HEK293 (cell line): Measurements from ENCODE around the gene COL7A1.
A peak's percentile ranks its signal among the peaks of the same experiment; 100 is the strongest.

ENCODE experiments used
- MYNN ChIP-seq: fragments of 450-650 bp; formaldehyde crosslinking; IDR thresholded peaks from 2 replicates; pipeline ENCODE4 v1.5.1; 2016; ENCODE audit warnings: missing biosample characterization, missing genetic modification characterization, borderline replicate concordance
- REPIN1 ChIP-seq: fragments of 450-650 bp; formaldehyde crosslinking; IDR thresholded peaks from 2 replicates; pipeline ENCODE4 v1.5.1; 2017; ENCODE audit warnings: missing biosample characterization, missing genetic modification characterization, low read depth
- ZNF133 ChIP-seq: fragments of 450-650 bp; formaldehyde crosslinking; IDR thresholded peaks from 2 replicates; pipeline ENCODE4 v1.5.1; 2016; ENCODE audit warnings: missing biosample characterization, missing genetic modification characterization
- ZNF23 ChIP-seq: fragments of 450-650 bp; formaldehyde crosslinking; IDR thresholded peaks from 2 replicates; pipeline ENCODE4 v1.5.1; 2016; ENCODE audit warnings: missing biosample characterization, missing genetic modification characterization, borderline replicate concordance
- ZNF24 ChIP-seq: fragments of 450-650 bp; formaldehyde crosslinking; IDR thresholded peaks from 2 replicates; pipeline ENCODE4 v1.5.1; 2016; ENCODE audit warnings: missing biosample characterization, missing genetic modification characterization
- ZNF658 ChIP-seq: fragments of 450-650 bp; formaldehyde crosslinking; IDR thresholded peaks from 2 replicates; pipeline ENCODE4; 2016; ENCODE audit warnings: missing biosample characterization, missing genetic modification characterization
- TF ChIP-seq, protein P1 (sequence below): fragments of 450-650 bp; formaldehyde crosslinking; IDR thresholded peaks from 2 replicates; pipeline ENCODE4 v1.5.1; 2016; ENCODE audit warnings: missing biosample characterization, missing genetic modification characterization
- TF ChIP-seq, protein P2 (sequence below): fragments of 450-650 bp; formaldehyde crosslinking; IDR thresholded peaks from 2 replicates; pipeline ENCODE4 v1.5.1; 2017; ENCODE audit warnings: missing biosample characterization, missing genetic modification characterization
- TF ChIP-seq, protein P3 (sequence below): fragments of 450-650 bp; formaldehyde crosslinking; IDR thresholded peaks from 2 replicates; pipeline ENCODE4 v1.5.1; 2016; ENCODE audit warnings: missing biosample characterization, missing genetic modification characterization

DNA sequence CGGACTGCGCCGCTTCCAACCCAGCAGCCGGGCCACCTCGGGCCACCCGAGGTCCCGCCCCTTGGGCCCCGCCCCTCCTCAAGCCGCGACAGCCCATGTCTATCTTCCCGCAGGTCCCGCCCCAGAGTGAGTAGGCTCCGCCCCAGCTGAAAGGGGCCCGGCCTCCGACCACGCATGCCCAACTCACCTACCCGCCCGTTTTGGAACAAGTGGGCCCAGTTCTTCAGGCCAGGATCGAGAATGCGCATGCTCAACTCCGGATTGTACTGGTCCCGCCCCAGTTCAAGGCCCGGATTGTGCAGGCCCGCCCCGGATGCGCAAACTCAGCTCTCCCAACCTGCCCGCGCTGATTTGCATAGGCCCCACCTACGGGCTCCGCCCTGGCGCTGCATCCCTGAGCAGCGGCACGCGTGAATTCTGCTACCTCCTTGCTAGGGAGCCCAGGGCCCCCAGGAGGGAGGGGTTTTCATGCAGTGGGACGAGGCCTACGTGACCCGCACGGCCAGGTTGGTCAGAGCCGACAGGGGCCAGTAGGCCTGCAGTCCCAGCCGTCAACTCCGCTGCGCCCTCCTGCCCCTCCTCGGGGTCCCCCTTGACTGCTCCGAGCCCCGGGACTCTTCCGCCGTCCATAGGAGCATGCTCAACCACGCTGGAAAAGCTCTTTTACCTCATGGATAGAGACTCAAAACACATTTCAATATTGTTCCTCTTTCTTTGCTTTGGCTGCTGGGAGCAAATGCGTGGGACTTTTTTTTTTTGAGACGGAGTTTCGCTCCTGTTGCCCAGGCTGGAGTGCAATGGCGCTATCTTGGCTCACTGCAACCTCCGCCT is 38.1 kb downstream of the COL7A1 start, which contains the start of gene PFKFB4:
- TF ChIP-seq ZNF133 (tag by site-specific recombination) (no peak), ZNF658 (no peak), ZNF24 (tag by site-specific recombination) (no peak), ZNF23 (tag by site-specific recombination) (no peak), REPIN1 (tag by site-specific recombination) (no peak), MYNN (tag by site-specific recombination) (no peak)
- TF ChIP-seq, protein P1, sequence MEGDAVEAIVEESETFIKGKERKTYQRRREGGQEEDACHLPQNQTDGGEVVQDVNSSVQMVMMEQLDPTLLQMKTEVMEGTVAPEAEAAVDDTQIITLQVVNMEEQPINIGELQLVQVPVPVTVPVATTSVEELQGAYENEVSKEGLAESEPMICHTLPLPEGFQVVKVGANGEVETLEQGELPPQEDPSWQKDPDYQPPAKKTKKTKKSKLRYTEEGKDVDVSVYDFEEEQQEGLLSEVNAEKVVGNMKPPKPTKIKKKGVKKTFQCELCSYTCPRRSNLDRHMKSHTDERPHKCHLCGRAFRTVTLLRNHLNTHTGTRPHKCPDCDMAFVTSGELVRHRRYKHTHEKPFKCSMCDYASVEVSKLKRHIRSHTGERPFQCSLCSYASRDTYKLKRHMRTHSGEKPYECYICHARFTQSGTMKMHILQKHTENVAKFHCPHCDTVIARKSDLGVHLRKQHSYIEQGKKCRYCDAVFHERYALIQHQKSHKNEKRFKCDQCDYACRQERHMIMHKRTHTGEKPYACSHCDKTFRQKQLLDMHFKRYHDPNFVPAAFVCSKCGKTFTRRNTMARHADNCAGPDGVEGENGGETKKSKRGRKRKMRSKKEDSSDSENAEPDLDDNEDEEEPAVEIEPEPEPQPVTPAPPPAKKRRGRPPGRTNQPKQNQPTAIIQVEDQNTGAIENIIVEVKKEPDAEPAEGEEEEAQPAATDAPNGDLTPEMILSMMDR (tag by site-specific recombination): no peak
- TF ChIP-seq, protein P2, sequence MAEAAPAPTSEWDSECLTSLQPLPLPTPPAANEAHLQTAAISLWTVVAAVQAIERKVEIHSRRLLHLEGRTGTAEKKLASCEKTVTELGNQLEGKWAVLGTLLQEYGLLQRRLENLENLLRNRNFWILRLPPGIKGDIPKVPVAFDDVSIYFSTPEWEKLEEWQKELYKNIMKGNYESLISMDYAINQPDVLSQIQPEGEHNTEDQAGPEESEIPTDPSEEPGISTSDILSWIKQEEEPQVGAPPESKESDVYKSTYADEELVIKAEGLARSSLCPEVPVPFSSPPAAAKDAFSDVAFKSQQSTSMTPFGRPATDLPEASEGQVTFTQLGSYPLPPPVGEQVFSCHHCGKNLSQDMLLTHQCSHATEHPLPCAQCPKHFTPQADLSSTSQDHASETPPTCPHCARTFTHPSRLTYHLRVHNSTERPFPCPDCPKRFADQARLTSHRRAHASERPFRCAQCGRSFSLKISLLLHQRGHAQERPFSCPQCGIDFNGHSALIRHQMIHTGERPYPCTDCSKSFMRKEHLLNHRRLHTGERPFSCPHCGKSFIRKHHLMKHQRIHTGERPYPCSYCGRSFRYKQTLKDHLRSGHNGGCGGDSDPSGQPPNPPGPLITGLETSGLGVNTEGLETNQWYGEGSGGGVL (tag by site-specific recombination): 0 out of 2 replicates have a peak, but pooled peaks have one; percentile 33
- TF ChIP-seq, protein P3, sequence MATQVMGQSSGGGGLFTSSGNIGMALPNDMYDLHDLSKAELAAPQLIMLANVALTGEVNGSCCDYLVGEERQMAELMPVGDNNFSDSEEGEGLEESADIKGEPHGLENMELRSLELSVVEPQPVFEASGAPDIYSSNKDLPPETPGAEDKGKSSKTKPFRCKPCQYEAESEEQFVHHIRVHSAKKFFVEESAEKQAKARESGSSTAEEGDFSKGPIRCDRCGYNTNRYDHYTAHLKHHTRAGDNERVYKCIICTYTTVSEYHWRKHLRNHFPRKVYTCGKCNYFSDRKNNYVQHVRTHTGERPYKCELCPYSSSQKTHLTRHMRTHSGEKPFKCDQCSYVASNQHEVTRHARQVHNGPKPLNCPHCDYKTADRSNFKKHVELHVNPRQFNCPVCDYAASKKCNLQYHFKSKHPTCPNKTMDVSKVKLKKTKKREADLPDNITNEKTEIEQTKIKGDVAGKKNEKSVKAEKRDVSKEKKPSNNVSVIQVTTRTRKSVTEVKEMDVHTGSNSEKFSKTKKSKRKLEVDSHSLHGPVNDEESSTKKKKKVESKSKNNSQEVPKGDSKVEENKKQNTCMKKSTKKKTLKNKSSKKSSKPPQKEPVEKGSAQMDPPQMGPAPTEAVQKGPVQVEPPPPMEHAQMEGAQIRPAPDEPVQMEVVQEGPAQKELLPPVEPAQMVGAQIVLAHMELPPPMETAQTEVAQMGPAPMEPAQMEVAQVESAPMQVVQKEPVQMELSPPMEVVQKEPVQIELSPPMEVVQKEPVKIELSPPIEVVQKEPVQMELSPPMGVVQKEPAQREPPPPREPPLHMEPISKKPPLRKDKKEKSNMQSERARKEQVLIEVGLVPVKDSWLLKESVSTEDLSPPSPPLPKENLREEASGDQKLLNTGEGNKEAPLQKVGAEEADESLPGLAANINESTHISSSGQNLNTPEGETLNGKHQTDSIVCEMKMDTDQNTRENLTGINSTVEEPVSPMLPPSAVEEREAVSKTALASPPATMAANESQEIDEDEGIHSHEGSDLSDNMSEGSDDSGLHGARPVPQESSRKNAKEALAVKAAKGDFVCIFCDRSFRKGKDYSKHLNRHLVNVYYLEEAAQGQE (tag by site-specific recombination): no peak
